Measurements from ENCODE around the gene GNPDA1.
A peak's percentile ranks its signal among the peaks of the same experiment; 100 is the strongest.

The GNPDA1 gene

DNA sequence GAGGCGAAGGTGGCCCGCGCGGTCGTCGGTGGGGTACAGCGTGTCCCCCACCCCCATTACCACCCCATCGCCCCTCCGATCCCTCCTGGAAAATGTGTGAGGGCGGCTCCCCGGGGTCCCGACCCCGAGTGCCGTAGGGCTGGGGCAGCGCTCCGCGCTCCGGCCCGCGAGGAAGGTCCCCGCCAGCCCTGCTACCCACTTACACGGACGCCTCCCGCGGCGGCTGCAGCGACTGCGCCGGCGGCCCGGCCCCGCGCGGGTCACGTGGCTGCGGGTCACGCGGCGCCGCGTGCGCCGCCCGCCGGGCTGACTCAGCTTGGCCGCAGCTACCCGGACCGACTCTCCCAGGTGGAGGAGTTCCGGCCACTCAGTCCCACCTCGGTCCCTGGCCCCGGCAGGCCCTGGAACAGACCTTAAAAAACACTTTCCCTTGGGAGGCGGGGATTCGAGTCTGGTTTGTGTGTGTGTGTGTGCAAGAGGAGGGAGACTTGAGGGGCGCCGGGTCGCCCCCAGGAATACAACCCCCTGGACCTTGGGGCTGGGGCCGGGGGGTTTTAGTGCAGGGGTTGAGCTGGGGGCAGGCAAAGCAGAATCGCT, at the start of gene GNPDA1:
Gene GNPDA1 (minus strand): TSS at position 236 of the 597 bp plus-strand sequence. CDS start 992 bp downstream, outside the sequence.
- Histone ChIP-seq H3K36me3 (ENCODE audit: insufficient read depth) (no peaks in the 10 kb centered on the region), H3K4me2 (peak within 1 kb of the TSS; percentile 97), H3K79me2 (ENCODE audit: insufficient read depth, low read depth) (no peaks in the 10 kb centered on the region; the same call in 1 of the 2 replicates), H4K20me1 (ENCODE audit: insufficient read depth) (no peaks in the 10 kb centered on the region), H3K4me1 (ENCODE audit: low read depth, poor library complexity, severe bottlenecking) (peaks cover 91% of the 10 kb centered on the region), H3K4me3 (IDR thresholded peaks at IDR 0.05; ENCODE audit: insufficient read depth, low read depth, low read length) (no peak within 1 kb of the TSS), H3K9ac (peak within 1 kb of the TSS; percentile 97), H2AFZ (ENCODE audit: low read depth) (peak within 1 kb of the TSS; percentile 85), H3K27me3 (ENCODE audit: insufficient read depth, low read depth) (no peaks in the 10 kb centered on the region), H3K27ac (peak within 1 kb of the TSS; percentile 87)
- TF ChIP-seq, protein P1, sequence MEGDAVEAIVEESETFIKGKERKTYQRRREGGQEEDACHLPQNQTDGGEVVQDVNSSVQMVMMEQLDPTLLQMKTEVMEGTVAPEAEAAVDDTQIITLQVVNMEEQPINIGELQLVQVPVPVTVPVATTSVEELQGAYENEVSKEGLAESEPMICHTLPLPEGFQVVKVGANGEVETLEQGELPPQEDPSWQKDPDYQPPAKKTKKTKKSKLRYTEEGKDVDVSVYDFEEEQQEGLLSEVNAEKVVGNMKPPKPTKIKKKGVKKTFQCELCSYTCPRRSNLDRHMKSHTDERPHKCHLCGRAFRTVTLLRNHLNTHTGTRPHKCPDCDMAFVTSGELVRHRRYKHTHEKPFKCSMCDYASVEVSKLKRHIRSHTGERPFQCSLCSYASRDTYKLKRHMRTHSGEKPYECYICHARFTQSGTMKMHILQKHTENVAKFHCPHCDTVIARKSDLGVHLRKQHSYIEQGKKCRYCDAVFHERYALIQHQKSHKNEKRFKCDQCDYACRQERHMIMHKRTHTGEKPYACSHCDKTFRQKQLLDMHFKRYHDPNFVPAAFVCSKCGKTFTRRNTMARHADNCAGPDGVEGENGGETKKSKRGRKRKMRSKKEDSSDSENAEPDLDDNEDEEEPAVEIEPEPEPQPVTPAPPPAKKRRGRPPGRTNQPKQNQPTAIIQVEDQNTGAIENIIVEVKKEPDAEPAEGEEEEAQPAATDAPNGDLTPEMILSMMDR (conservative IDR thresholded peaks at IDR 0.05; ENCODE audit: low read depth, low read length) = no peak

DNA sequence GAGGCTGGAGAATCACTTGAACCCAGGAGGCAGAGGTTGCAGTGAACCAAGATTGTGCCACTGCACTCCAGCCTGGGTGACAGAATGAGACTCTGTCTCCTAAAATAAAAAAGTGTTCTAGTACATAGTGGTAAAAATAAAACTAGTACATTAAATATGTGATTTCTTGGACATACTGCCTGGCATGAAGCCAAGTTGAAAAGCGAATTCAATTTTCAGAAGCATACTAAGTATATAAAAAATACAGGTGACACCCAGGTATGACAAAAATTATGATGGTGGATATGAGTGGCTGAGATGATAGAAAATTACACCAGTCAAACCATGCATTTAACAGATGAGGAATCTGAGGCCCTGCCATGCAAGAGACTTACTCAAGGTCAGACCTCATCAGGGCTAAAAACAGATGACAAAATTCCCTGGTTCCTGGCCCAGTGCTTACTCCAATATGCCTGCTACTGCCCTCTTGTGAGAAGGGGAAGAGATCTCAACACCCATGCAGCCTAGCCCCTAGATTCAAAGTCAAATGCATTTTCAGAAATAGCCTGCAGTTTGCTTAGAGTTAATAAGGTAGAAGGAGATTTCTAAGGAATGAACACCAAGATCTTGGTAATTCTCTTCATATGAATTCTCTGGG, 46.6 kb upstream of the GNPDA1 start:
- Histone ChIP-seq H3K4me1 (ENCODE audit: low read depth, poor library complexity, severe bottlenecking) (no peaks in the 10 kb centered on the region), H3K27ac (no peak overlapping the region), H3K4me2 (no peak overlapping the region), H4K20me1 (ENCODE audit: insufficient read depth) (no peaks in the 10 kb centered on the region), H3K79me2 (ENCODE audit: insufficient read depth, low read depth) (no peaks in the 10 kb centered on the region), H2AFZ (ENCODE audit: low read depth) (no peak overlapping the region), H3K9ac (no peak overlapping the region), H3K4me3 (IDR thresholded peaks at IDR 0.05; ENCODE audit: insufficient read depth, low read depth, low read length) (no peak overlapping the region), H3K27me3 (ENCODE audit: insufficient read depth, low read depth) (no peaks in the 10 kb centered on the region), H3K36me3 (ENCODE audit: insufficient read depth) (no peaks in the 10 kb centered on the region)
- TF ChIP-seq, protein P1 (conservative IDR thresholded peaks at IDR 0.05; ENCODE audit: low read depth, low read length) = no peak

DNA sequence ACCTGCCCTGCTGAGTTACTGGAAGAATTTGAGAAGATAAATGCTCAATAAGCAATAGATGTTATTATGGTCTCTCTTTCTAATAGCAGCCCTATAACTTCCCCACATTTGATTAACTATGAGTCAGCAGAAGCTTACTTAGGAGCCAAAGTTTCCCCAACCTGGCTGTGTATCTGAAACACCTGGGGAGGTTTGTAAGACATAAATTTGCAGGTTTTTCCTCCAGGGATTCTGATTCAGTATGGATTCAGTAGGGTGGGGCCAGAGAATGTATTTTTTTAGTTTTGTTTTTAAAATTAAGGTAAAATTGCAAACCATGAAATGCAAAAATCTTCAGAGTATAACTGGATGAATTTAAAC, 44.9 kb upstream of the GNPDA1 start:
- Histone ChIP-seq H3K79me2 (ENCODE audit: insufficient read depth, low read depth) (no peaks in the 10 kb centered on the region), H3K4me1 (ENCODE audit: low read depth, poor library complexity, severe bottlenecking) (no peaks in the 10 kb centered on the region), H3K9ac (no peak overlapping the region), H3K4me3 (IDR thresholded peaks at IDR 0.05; ENCODE audit: insufficient read depth, low read depth, low read length) (no peak overlapping the region), H3K27ac (no peak overlapping the region), H3K36me3 (ENCODE audit: insufficient read depth) (no peaks in the 10 kb centered on the region), H3K4me2 (no peak overlapping the region), H4K20me1 (ENCODE audit: insufficient read depth) (no peaks in the 10 kb centered on the region), H2AFZ (ENCODE audit: low read depth) (no peak overlapping the region), H3K27me3 (ENCODE audit: insufficient read depth, low read depth) (no peaks in the 10 kb centered on the region)
- TF ChIP-seq, protein P1 (conservative IDR thresholded peaks at IDR 0.05; ENCODE audit: low read depth, low read length) = no peak

DNA sequence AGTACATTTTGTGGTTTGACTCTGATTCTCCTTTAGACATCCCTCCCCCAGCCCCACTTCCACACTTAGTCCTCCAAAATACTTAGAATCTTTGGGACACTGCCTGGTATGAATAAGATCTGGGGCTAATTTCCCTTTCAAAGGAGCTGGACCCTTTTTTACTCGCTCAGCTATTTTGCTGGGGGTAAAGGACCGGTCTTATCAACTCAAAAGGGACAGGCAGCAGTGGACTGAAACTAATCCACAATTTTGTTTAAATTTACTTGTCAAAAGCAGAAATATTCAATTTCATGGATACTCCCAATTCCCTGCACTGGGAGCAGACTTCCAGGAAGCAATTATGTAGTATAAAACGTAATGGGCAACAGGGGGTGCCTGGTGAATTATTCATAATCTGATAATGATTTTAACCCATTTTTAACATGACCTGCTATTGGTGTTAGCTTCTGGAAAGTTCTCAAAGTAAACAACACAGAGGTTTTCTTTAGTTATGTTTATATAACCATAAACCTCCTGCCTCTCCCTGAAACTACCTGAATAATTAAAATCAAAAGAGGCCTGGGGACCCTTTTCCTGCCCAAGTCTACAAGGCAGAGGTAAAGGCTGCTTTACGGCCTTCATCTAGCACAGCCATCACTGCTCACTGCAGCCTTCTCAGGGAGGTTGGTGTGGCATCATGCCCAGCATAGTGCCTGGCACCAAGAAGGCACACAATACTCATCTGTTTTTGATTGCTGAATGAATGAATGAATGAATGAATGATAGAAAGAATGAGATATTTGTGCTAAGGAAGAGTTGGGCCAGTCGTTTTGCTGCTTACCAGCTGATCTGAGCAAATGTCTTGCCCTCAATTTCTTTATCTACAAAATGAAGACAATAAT, 44.2 kb upstream of the GNPDA1 start:
- H3K36me3 ChIP-seq (ENCODE audit: insufficient read depth) = no peaks in the 10 kb centered on the region
- no peak overlapping the region for H2AFZ ChIP-seq (ENCODE audit: low read depth)
- no peaks in the 10 kb centered on the region for H3K4me1 ChIP-seq (ENCODE audit: low read depth, poor library complexity, severe bottlenecking)
- H3K27me3 ChIP-seq (ENCODE audit: insufficient read depth, low read depth) = no peaks in the 10 kb centered on the region
- no peak overlapping the region for H3K4me3 ChIP-seq (IDR thresholded peaks at IDR 0.05; ENCODE audit: insufficient read depth, low read depth, low read length)
- TF ChIP-seq, protein P1 (conservative IDR thresholded peaks at IDR 0.05; ENCODE audit: low read depth, low read length) = no peak
- H3K79me2 ChIP-seq (ENCODE audit: insufficient read depth, low read depth) = no peaks in the 10 kb centered on the region
- H3K27ac ChIP-seq = no peak overlapping the region
- H4K20me1 ChIP-seq (ENCODE audit: insufficient read depth) = no peaks in the 10 kb centered on the region
- no peak overlapping the region for H3K4me2 ChIP-seq
- H3K9ac ChIP-seq = no peak overlapping the region
